SU-DHL-6 (cell line): ENCODE measurements around the gene FOXK2.

Source experiments
- EZH2phosphoT487 ChIP-seq: fragments of 200-600 bp; sonication (generic), shearing (Covaris generic); conservative IDR thresholded peaks from 2 replicates; pipeline ENCODE4 v1.6.1; 2018; ENCODE audit warnings: mild to moderate bottlenecking, antibody characterized with exemption, low read length, moderate library complexity, mixed read lengths
- TF ChIP-seq, protein P1 (sequence below): fragments of 200-600 bp; sonication (generic); IDR thresholded peaks from one replicate; pipeline ENCODE4 v1.5.1; 2017; ENCODE audit warnings: antibody characterized with exemption, mild to moderate bottlenecking, low read length, moderate library complexity; ENCODE audit not compliant: insufficient read depth, poor library complexity, severe bottlenecking

DNA sequence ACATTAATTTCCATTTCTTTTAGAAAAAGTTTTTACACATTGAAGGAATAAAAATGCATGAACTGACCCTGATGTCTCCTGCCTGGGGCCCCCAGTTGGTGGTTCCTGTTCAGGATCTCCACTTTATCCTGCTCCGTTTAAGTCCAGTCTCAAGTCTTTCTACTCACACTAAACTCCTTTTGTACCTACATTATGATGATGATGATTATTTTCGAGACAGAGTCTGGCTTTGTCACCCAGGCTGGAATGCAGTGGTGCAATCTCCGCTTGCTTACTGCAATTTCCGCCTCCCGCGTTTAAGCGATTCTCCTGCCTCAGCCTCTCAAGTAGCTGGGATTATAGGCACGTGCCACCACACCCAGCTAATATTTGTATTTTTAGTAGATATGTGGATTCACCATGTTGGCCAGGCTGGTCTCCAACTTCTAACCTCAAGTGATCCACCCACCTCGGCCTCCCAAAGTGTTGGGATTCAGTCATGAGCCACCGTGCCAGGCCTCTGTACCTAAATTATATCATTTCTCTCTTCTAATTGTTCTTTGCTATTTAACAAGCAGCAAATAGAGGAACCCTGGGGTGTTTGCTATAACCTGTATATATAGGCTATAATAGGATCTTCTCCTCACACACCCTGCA, 2.2 kb upstream of the FOXK2 start:
- TF ChIP-seq, protein P1, sequence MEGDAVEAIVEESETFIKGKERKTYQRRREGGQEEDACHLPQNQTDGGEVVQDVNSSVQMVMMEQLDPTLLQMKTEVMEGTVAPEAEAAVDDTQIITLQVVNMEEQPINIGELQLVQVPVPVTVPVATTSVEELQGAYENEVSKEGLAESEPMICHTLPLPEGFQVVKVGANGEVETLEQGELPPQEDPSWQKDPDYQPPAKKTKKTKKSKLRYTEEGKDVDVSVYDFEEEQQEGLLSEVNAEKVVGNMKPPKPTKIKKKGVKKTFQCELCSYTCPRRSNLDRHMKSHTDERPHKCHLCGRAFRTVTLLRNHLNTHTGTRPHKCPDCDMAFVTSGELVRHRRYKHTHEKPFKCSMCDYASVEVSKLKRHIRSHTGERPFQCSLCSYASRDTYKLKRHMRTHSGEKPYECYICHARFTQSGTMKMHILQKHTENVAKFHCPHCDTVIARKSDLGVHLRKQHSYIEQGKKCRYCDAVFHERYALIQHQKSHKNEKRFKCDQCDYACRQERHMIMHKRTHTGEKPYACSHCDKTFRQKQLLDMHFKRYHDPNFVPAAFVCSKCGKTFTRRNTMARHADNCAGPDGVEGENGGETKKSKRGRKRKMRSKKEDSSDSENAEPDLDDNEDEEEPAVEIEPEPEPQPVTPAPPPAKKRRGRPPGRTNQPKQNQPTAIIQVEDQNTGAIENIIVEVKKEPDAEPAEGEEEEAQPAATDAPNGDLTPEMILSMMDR: no peak
- TF ChIP-seq EZH2phosphoT487: no peak
